H1 (cell line): ENCODE data around the gene DNAH8. TPM values are rescaled to one million over a fixed set of nuclear protein-coding genes. Genes with fewer than 3 reads are reported as not detected.

Experiments
- CTCF ChIA-PET: fragments of 300-600 bp; sonication (Branson Sonifier 250); formaldehyde crosslinking; loops from one replicate; lab custom pipeline; 2021; ENCODE audit not compliant: partially characterized antibody; lab: Charles Lee
- POLR2A ChIA-PET: fragments of 300-600 bp; sonication (Branson Sonifier 250); formaldehyde crosslinking; loops from one replicate; lab custom pipeline; 2021; ENCODE audit warnings: inconsistent platforms; ENCODE audit not compliant: partially characterized antibody; lab: Charles Lee
- DNase-seq, 2 experiments: peaks; one replicate each; pipeline versions ENCODE4 v3.0.0 to v3.0.0-alpha.2; 2010 to 2022; ENCODE audit warnings: low spot score in 2 of 2, low read depth in 1 of 2, mixed read lengths in 1 of 2
- FAIRE-seq: peaks from 2 replicates; lab custom pipeline; 2011; peaks lifted over from hg19 to GRCh38; lab: Jason Lieb, UNC
- H2AFZ ChIP-seq: 2 replicates; pipeline ENCODE4 v1.8.1; 2012; ENCODE audit warnings: low read length, inconsistent platforms
- H2AK5ac ChIP-seq: 2 replicates; pipeline ENCODE4 v1.6.1; 2013; ENCODE audit warnings: low read depth, low read length
- H2BK120ac ChIP-seq: replicated peaks from 2 replicates; pipeline ENCODE3; 2013; ENCODE audit warnings: low read depth, low read length, inconsistent platforms
- H2BK12ac ChIP-seq: 2 replicates; pipeline ENCODE4 v1.6.1; 2013; ENCODE audit warnings: low read depth, low read length
- H2BK15ac ChIP-seq: 2 replicates; pipeline ENCODE4 v1.6.1; 2013; ENCODE audit warnings: low read length
- H2BK20ac ChIP-seq: 2 replicates; pipeline ENCODE4 v1.6.1; 2013; ENCODE audit warnings: low read length
- H2BK5ac ChIP-seq: 2 replicates; pipeline ENCODE4 v1.6.1; 2013; ENCODE audit warnings: low read depth, low read length
- H3K14ac ChIP-seq: 2 replicates; pipeline ENCODE4 v1.6.1; 2013; ENCODE audit warnings: inconsistent platforms; ENCODE audit not compliant: insufficient read length
- H3K18ac ChIP-seq: 2 replicates; pipeline ENCODE4 v1.6.1; 2013; ENCODE audit warnings: low read length; ENCODE audit errors: extremely low read depth
- H3K23ac ChIP-seq: 2 replicates; pipeline ENCODE4 v1.6.1; 2013; ENCODE audit warnings: inconsistent platforms; ENCODE audit not compliant: insufficient read length
- H3K23me2 ChIP-seq: 2 replicates; pipeline ENCODE4 v1.6.1; 2013; ENCODE audit warnings: low read depth, low read length
- H3K27ac ChIP-seq: 2 replicates; pipeline ENCODE4 v1.6.1; 2011; ENCODE audit warnings: low read depth, low read length, inconsistent platforms
- H3K27me3 ChIP-seq, 4 experiments: replicated peaks in 1 of 4; 1 replicate in 1 of 4; 2 replicates in 3 of 4; pipeline versions ENCODE4 v1.6.1 to v1.8.1; 2011 to 2013; ENCODE audit warnings: low read length in 3 of 4, mild to moderate bottlenecking in 3 of 4, inconsistent platforms in 2 of 4, mixed read lengths in 2 of 4, moderate library complexity in 1 of 4; ENCODE audit not compliant: control insufficient read depth in 3 of 4, insufficient read depth in 3 of 4; ENCODE audit errors: extremely low read depth in 1 of 4
- H3K36me3 ChIP-seq, 4 experiments: 2 replicates each; pipeline versions ENCODE4 v1.6.1 to v1.8.1; 2011 to 2013; ENCODE audit warnings: mild to moderate bottlenecking in 4 of 4, low read length in 3 of 4, moderate library complexity in 2 of 4, control low read depth in 1 of 4, inconsistent platforms in 1 of 4; ENCODE audit not compliant: insufficient read depth in 4 of 4, control insufficient read depth in 2 of 4
- H3K4ac ChIP-seq: replicated peaks from 2 replicates; pipeline ENCODE3; 2013; ENCODE audit warnings: low read length, low read depth, mixed read lengths, inconsistent platforms; ENCODE audit not compliant: insufficient read length
- H3K4me1 ChIP-seq, 4 experiments: replicated peaks in 1 of 4; 1 replicate in 1 of 4; 2 replicates in 3 of 4; pipeline versions ENCODE4 v1.6.1 to v1.8.1; 2011 to 2013; ENCODE audit warnings: low read length in 3 of 4, inconsistent platforms in 2 of 4, mixed read lengths in 1 of 4; ENCODE audit not compliant: insufficient read depth in 4 of 4, control insufficient read depth in 3 of 4
- H3K4me2 ChIP-seq, 2 experiments: 2 replicates each; pipeline versions ENCODE4 v1.6.1 to v1.8.1; 2011 to 2013; ENCODE audit warnings: low read depth in 2 of 2, low read length in 2 of 2, control low read depth in 1 of 2, inconsistent platforms in 1 of 2, mild to moderate bottlenecking in 1 of 2; ENCODE audit not compliant: insufficient read depth in 1 of 2
- H3K4me3 ChIP-seq, 4 experiments: fragments of 200-600, 300-600 bp in 1 of 4; sonication (generic), shearing (Covaris generic), sonication (Bioruptor Twin) in 1 of 4; 2 replicates each; pipeline versions ENCODE4 v1.5.1 to v1.8.1; 2011 to 2016; ENCODE audit warnings: low read length in 4 of 4, low read depth in 3 of 4, control low read depth in 2 of 4, inconsistent platforms in 2 of 4, mild to moderate bottlenecking in 2 of 4, mixed read lengths in 1 of 4, moderate library complexity in 1 of 4; ENCODE audit not compliant: insufficient read depth in 2 of 4; ENCODE audit errors: extremely low read depth in 1 of 4
- H3K56ac ChIP-seq: replicated peaks from 2 replicates; pipeline ENCODE3; 2013; ENCODE audit warnings: low read depth, mild to moderate bottlenecking, mixed read lengths, low read length, inconsistent platforms; ENCODE audit not compliant: insufficient read length
- H3K79me1 ChIP-seq: 2 replicates; pipeline ENCODE4 v1.6.1; 2013; ENCODE audit warnings: low read depth, low read length, control low read depth
- H3K79me2 ChIP-seq, 2 experiments: 2 replicates each; pipeline versions ENCODE4 v1.6.1 to v1.8.1; 2012 to 2013; ENCODE audit warnings: low read length in 2 of 2, mild to moderate bottlenecking in 2 of 2, inconsistent platforms in 1 of 2; ENCODE audit not compliant: insufficient read depth in 2 of 2, control insufficient read depth in 1 of 2
- H3K9ac ChIP-seq, 4 experiments: replicated peaks in 1 of 4; 1 replicate in 1 of 4; 2 replicates in 3 of 4; pipeline versions ENCODE4 v1.6.1 to v1.8.1; 2011 to 2013; ENCODE audit warnings: low read depth in 3 of 4, low read length in 3 of 4, control low read depth in 2 of 4, mild to moderate bottlenecking in 2 of 4, moderate library complexity in 2 of 4, inconsistent platforms in 1 of 4; ENCODE audit errors: extremely low read depth in 1 of 4
- H3K9me3 ChIP-seq, 2 experiments: 2 replicates each; pipeline versions ENCODE4 v1.6.1 to v1.8.1; 2012 to 2013; ENCODE audit warnings: mild to moderate bottlenecking in 2 of 2, moderate library complexity in 2 of 2, control low read depth in 1 of 2, inconsistent platforms in 1 of 2, low read depth in 1 of 2, low read length in 1 of 2, mixed read lengths in 1 of 2; ENCODE audit not compliant: insufficient read depth in 2 of 2
- H4K20me1 ChIP-seq, 2 experiments: replicated peaks in 1 of 2; 2 replicates each; pipeline versions ENCODE3 to v1.8.1; 2011 to 2013; ENCODE audit warnings: inconsistent platforms in 2 of 2, low read length in 2 of 2, mild to moderate bottlenecking in 1 of 2; ENCODE audit not compliant: insufficient read depth in 2 of 2, control insufficient read depth in 1 of 2
- H4K5ac ChIP-seq: 2 replicates; pipeline ENCODE4 v1.6.1; 2013; ENCODE audit warnings: low read length, low read depth, mixed read lengths, inconsistent platforms; ENCODE audit not compliant: insufficient read length
- H4K8ac ChIP-seq: 2 replicates; pipeline ENCODE4 v1.8.0; 2013; ENCODE audit warnings: mild to moderate bottlenecking, moderate library complexity, low read length, inconsistent platforms; ENCODE audit not compliant: insufficient read depth; ENCODE audit errors: extremely low read depth
- H4K91ac ChIP-seq: replicated peaks from 2 replicates; pipeline ENCODE3; 2013; ENCODE audit warnings: low read length, mixed read lengths, inconsistent platforms; ENCODE audit not compliant: insufficient read length
- NANOG ChIP-seq: IDR thresholded peaks from 2 replicates; pipeline ENCODE4 v1.6.1; 2011; ENCODE audit warnings: low read length, low read depth, mild to moderate bottlenecking, inconsistent platforms; ENCODE audit not compliant: insufficient read depth, poor library complexity, severe bottlenecking
- RAD21 ChIP-seq, 2 experiments: IDR thresholded peaks in 1 of 2; conservative IDR thresholded peaks in 1 of 2; 2 replicates each; pipeline ENCODE4 v1.6.1; 2011; ENCODE audit warnings: low read depth in 2 of 2, low read length in 2 of 2, improper control_type of control experiment in 1 of 2, inconsistent platforms in 1 of 2, mild to moderate bottlenecking in 1 of 2, moderate library complexity in 1 of 2
- SP1 ChIP-seq: IDR thresholded peaks from 2 replicates; pipeline ENCODE4 v1.6.1; 2011; ENCODE audit warnings: low read depth, low read length
- TAF7 ChIP-seq: optimal IDR thresholded peaks from 2 replicates; pipeline ENCODE3; 2011; ENCODE audit warnings: low read depth, mild to moderate bottlenecking, inconsistent platforms, low read length, moderate library complexity, borderline replicate concordance
- TEAD4 ChIP-seq: IDR thresholded peaks from 2 replicates; pipeline ENCODE4 v1.6.1; 2012; ENCODE audit warnings: low read depth, low read length, inconsistent platforms, mixed read lengths
- YY1 ChIP-seq: IDR thresholded peaks from 2 replicates; pipeline ENCODE4 v1.6.1; 2011; ENCODE audit warnings: low read depth, mild to moderate bottlenecking, low read length
- ZNF274 ChIP-seq: IDR thresholded peaks from 2 replicates; pipeline ENCODE4 v1.7.0; 2012; ENCODE audit warnings: low read length, borderline replicate concordance; ENCODE audit errors: extremely low read depth
- WGBS, 2 experiments: shearing (Covaris generic) in 1 of 2; methylation state at CpG; one replicate each; pipeline versions ENCODE4 v1.1.6 to v1.1.7; 2013 to 2015; ENCODE audit warnings: low lambda C conversion rate in 2 of 2, mixed read lengths in 2 of 2, inconsistent platforms in 1 of 2, low coverage in 1 of 2, missing lambda C conversion rate in 1 of 2; ENCODE audit not compliant: insufficient replicate concordance in 2 of 2, insufficient coverage in 1 of 2, insufficient read length in 1 of 2; ENCODE audit errors: extremely low coverage in 1 of 2, missing lambda C conversion rate in 1 of 2; 5-methylcytosine and 5-hydroxymethylcytosine counted together
- polyA plus RNA-seq, 7 experiments: library from polyadenylated mRNA; depleted of rRNA in 3 of 7; stranded (reverse) in 5 of 7; unstranded in 2 of 7; fragments of >200 nt in 5 of 7; fragments of 200-250 nt in 2 of 7; gene quantifications; 1 replicate in 5 of 7; 2 replicates in 1 of 7; 4 replicates in 1 of 7; pipeline versions ENCODE4 v1.2.1 to v1.2.3, GENCODE V29; 2011 to 2013; ENCODE audit warnings: missing spikeins in 2 of 7, mixed read lengths in 2 of 7
- total RNA-seq: library from RNA; stranded (reverse); fragmentation: NEBNext Ultra II Directional; extraction: Animal tissue kit (Norgen Biotek cat#: 25700); gene quantifications from 2 replicates; pipeline ENCODE4 v1.2.1, GENCODE V29; 2021
- TF ChIP-seq, protein P1 (sequence below), 3 experiments: IDR thresholded peaks; 1 replicate in 2 of 3; 2 replicates in 1 of 3; pipeline versions ENCODE4 v1.5.1 to v1.6.1; 2011; ENCODE audit warnings: low read length in 3 of 3, mild to moderate bottlenecking in 3 of 3, inconsistent platforms in 2 of 3, low read depth in 1 of 3, moderate library complexity in 1 of 3; ENCODE audit not compliant: insufficient read depth in 1 of 3; ENCODE audit errors: control extremely low read depth in 1 of 3

The DNAH8 gene
- total and polyA plus RNA-seq, 2 of the 8 experiments (the other 6 are each of a cell fraction or from before 2014, with no cell fraction given) = under 0.01 TPM; not detected in 1

DNA sequence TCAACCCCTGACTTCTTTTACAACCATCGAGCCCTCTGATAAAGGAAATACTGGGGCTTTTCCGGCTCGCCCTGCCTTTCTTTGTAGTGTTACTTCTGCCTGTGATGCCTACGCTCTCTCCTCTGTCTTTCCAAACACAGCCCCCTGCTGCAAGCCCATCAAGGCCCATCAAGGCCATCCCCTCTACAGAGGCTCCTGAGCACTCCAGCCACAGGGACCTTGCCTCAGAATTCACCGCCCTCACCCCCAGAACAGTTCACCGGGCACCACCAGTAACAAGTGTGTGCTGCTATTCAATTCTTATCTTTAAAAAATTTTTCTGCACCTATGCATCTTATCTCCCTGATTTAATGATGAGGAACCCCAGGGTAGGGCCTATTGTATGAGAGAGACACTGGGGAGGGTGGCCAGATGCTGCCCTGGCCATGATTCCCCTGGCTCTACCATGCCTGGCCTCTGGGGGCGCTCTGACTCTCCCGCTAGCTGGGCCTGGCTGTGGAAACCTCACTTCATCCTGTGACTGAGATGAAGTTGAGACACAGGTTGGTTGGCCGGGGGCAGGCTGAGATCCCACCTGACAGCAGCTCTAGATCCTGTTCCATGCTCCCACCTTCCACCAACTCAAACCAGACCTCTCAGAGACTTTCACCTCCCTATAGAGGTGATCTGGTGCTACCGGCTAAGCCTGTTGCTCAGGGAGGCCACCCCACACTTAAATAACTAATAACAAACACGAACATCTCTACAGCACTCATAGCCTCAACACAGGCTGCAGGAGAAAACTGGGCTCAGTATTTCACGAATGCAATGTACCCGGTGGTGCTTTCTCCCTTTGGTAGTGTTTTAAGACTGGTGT lies 314.3 kb downstream of the DNAH8 start:
- H2BK120ac ChIP-seq = no peak overlapping the region
- H2BK5ac ChIP-seq = no peak overlapping the region
- H3K79me1 ChIP-seq = no peaks in the 10 kb centered on the region
- no peak overlapping the region for H2AK5ac ChIP-seq
- no peak overlapping the region; the same call in 1 of the 2 replicates for H4K8ac ChIP-seq
- TF ChIP-seq TAF7 = no peak
- TF ChIP-seq ZNF274 = no peak
- no peak for TF ChIP-seq SP1
- peak; percentile 28; the same call in 1 of the 2 replicates for TF ChIP-seq YY1
- TF ChIP-seq RAD21 (IDR thresholded peaks at IDR 0.05 in 1 of 2, conservative IDR thresholded peaks at IDR 0.05 in 1 of 2; ENCODE audit: low read depth in 2 of 2, low read length in 2 of 2) = peak; percentile 70 to 79
- peak; percentile 18 for TF ChIP-seq NANOG
- no peak for TF ChIP-seq TEAD4
- TF ChIP-seq, protein P1, sequence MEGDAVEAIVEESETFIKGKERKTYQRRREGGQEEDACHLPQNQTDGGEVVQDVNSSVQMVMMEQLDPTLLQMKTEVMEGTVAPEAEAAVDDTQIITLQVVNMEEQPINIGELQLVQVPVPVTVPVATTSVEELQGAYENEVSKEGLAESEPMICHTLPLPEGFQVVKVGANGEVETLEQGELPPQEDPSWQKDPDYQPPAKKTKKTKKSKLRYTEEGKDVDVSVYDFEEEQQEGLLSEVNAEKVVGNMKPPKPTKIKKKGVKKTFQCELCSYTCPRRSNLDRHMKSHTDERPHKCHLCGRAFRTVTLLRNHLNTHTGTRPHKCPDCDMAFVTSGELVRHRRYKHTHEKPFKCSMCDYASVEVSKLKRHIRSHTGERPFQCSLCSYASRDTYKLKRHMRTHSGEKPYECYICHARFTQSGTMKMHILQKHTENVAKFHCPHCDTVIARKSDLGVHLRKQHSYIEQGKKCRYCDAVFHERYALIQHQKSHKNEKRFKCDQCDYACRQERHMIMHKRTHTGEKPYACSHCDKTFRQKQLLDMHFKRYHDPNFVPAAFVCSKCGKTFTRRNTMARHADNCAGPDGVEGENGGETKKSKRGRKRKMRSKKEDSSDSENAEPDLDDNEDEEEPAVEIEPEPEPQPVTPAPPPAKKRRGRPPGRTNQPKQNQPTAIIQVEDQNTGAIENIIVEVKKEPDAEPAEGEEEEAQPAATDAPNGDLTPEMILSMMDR (IDR thresholded peaks at IDR 0.05; ENCODE audit: control extremely low read depth in 1 of 3, insufficient read depth in 1 of 3, low read depth in 1 of 3, low read length in 3 of 3) = peak; percentile 81 to 97 (median 97)
- no peak overlapping the region for H3K4me3 ChIP-seq
- H2BK12ac ChIP-seq = no peak overlapping the region
- no peaks in the 10 kb centered on the region for H3K36me3 ChIP-seq
- ChIA-PET CTCF (interaction anchor here (0.6 to 4.9 kb wide), 27 partner anchors 8 to 281 kb away, joined by 3 to 32 read pairs (median 7); partner anchors contain the start of gene GLP1R), POLR2A (no interaction called here)
- no peak overlapping the region for H3K4me2 ChIP-seq
- H3K14ac ChIP-seq = no peak overlapping the region
- no peak overlapping the region for H3K4ac ChIP-seq
- no peak overlapping the region for H3K23ac ChIP-seq
- no peak overlapping the region for H4K91ac ChIP-seq
- H3K18ac ChIP-seq = no peak overlapping the region
- H4K5ac ChIP-seq = no peak overlapping the region
- H2BK15ac ChIP-seq = no peak overlapping the region
- H3K56ac ChIP-seq = no peak overlapping the region
- no peak overlapping the region for H3K27ac ChIP-seq
- peaks cover 0 to 4% (median 0%) of the 10 kb centered on the region in 4 experiments; a peak in 1 of 7 replicates for H3K4me1 ChIP-seq
- DNase-seq = peak in 1 of 2 experiments; percentile 93
- 0 out of 2 replicates have a peak overlapping the region, but pooled peaks have one; percentile 37 for H2AFZ ChIP-seq
- FAIRE-seq = peak; percentile 60
- H3K9me3 ChIP-seq = no peaks in the 10 kb centered on the region
- no peaks in the 10 kb centered on the region; the same call in 1 of the 2 replicates for H3K23me2 ChIP-seq
- H3K9ac ChIP-seq = no peak overlapping the region
- no peaks in the 10 kb centered on the region for H3K79me2 ChIP-seq
- no peaks in the 10 kb centered on the region; a peak in 1 of 7 replicates for H3K27me3 ChIP-seq
- 74% methylated on average over 13 of the region's 13 CpGs; no CpG with 5 or more reads in 1 of the 2 experiments for WGBS, 2 experiments
- no peak overlapping the region for H2BK20ac ChIP-seq
- H4K20me1 ChIP-seq = no peaks in the 10 kb centered on the region
